ENCODE results near the gene JMJD8. TPM values are rescaled to one million over a fixed set of nuclear protein-coding genes. Genes with fewer than 3 reads are reported as not detected.

JMJD8 gene
- total and polyA plus RNA-seq, 9 of the 15 experiments (the other 6 are each of a cell fraction or from before 2014, with no cell fraction given), result 1.2 to 50.6 (median 29.3) TPM

DNA sequence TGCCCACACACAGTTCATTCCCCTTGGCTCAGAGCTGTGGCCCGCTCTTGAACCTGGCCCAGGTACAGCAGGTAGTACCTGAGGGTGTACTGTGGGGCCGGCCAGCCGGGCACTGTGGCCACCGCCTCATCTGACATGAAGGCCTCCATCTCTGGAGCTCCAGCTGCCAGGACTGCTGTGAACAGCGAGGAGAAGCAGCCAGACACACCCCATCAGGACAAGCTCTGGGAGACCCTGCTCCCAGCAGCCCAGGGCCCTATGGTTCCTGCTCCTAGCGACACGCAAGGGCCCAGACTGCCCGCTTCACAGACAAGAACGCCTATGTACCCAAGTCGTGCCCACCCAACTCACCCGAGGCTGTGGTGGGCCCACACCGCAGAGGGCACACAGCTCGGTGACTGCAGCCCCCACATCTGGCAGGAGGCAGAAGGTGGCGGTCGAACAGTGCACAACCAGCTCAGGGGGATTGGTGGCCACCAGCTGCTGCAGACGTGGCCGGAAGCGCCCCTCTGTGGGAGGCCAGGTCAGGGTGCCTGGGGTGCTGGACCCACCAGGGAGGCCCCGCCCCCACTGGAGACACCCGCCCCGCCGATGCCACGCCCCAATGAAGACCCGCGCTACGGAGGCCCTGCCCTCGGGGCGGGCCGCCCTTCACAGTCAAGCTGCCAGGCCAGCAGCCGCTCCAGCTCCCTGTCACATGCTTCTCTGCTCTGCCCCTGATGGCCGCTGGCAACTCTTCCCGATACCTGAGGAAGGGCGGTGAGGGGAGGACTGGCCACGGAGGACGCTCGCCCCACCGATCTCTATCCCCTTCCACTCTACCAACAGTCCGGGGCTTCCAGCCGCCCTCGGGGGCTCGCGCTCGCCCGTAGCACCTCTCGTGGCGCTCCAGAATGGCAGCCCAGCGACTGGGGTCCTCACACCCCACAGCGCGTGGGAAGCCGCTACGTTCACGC is 5.0 kb downstream of the JMJD8 start (continued):
- TF ChIP-seq ZNF174 (CRISPR knock-in tag; IDR thresholded peaks at IDR 0.05), result no peak
- no peak for TF ChIP-seq DNMT1 (IDR thresholded peaks at IDR 0.05)
- TF ChIP-seq, protein P1, sequence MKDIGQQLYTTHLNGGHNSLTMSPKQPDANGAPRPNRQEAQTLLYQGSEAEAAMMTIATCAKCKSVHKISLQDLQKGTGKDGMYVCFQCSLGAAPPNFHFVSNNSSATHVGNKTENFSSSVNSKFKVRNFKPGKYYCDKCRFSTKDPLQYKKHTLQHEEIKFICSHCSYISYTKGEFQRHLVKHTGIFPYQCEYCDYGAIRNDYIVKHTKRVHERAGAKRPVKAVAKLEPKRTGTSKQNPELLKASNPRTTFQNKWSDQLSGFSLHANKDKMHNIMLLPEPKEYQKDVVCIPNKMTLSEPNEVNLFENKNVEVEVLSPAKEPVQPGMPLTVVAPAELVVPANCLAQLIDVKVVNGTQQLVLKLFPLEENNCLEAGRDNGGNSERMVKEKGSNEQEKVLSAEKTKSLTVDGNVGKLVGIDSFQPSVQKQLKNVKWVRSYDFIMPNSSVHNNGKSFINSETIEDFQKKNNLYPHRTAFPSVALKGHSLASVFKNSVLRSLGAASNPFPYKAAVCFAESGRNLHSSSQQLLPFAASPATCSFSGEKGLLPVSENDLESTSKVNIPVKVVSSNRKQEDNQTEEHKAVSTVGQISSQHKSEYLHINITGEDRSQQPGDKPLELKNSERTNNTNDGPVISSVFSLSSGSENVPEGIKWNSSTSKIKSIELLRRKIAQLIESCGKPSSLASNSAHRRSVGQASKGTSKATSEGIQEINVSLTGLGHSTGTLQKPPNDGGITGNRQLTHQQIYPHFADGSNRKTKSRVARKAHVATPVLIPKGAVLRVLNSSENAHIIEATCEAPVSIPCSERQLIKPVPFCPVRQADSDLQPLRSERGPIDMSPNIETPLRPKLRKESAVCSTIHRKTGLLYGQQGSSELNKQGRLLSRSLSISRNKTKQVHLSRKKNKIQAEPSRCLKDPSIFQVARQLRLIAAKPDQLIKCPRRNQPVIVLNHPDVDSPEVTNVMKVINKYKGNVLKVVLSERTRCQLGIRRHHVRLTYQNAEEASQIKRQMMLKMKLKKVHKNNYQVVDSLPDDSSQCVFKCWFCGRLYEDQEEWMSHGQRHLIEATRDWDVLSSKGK (CRISPR knock-in tag; IDR thresholded peaks at IDR 0.05), result no peak
- no peak for TF ChIP-seq HOXB6 (CRISPR knock-in tag; IDR thresholded peaks at IDR 0.05; ENCODE audit: borderline replicate concordance)
- no peak for TF ChIP-seq ZNF354B (CRISPR knock-in tag; IDR thresholded peaks at IDR 0.05)
- no peak for TF ChIP-seq ZC3H4 (CRISPR knock-in tag; IDR thresholded peaks at IDR 0.05; ENCODE audit: borderline replicate concordance)
- no peak for TF ChIP-seq U2AF2 (optimal IDR thresholded peaks at IDR 0.05; ENCODE audit: low read depth, low read length)
- TF ChIP-seq, protein P2, sequence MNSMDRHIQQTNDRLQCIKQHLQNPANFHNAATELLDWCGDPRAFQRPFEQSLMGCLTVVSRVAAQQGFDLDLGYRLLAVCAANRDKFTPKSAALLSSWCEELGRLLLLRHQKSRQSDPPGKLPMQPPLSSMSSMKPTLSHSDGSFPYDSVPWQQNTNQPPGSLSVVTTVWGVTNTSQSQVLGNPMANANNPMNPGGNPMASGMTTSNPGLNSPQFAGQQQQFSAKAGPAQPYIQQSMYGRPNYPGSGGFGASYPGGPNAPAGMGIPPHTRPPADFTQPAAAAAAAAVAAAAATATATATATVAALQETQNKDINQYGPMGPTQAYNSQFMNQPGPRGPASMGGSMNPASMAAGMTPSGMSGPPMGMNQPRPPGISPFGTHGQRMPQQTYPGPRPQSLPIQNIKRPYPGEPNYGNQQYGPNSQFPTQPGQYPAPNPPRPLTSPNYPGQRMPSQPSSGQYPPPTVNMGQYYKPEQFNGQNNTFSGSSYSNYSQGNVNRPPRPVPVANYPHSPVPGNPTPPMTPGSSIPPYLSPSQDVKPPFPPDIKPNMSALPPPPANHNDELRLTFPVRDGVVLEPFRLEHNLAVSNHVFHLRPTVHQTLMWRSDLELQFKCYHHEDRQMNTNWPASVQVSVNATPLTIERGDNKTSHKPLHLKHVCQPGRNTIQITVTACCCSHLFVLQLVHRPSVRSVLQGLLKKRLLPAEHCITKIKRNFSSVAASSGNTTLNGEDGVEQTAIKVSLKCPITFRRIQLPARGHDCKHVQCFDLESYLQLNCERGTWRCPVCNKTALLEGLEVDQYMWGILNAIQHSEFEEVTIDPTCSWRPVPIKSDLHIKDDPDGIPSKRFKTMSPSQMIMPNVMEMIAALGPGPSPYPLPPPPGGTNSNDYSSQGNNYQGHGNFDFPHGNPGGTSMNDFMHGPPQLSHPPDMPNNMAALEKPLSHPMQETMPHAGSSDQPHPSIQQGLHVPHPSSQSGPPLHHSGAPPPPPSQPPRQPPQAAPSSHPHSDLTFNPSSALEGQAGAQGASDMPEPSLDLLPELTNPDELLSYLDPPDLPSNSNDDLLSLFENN (IDR thresholded peaks at IDR 0.05; ENCODE audit: low read depth in 2 of 2, low read length in 2 of 2), result no peak
- no peak for TF ChIP-seq PHF21A (IDR thresholded peaks at IDR 0.05; ENCODE audit: borderline replicate concordance, low read depth)
- no peak for TF ChIP-seq TBL1XR1 (IDR thresholded peaks at IDR 0.05; ENCODE audit: low read length in 2 of 2)
- no peak for TF ChIP-seq ZNF431 (CRISPR knock-in tag; IDR thresholded peaks at IDR 0.05)
- no peak for TF ChIP-seq BCOR (IDR thresholded peaks at IDR 0.05)
- TF ChIP-seq ZNF444 (CRISPR knock-in tag; IDR thresholded peaks at IDR 0.05), result no peak
- 0 out of 2 replicates have a peak, but pooled peaks have one; percentile 60 for TF ChIP-seq KAT7 (CRISPR knock-in tag; IDR thresholded peaks at IDR 0.05; ENCODE audit: borderline replicate concordance)
- TF ChIP-seq, protein P3, sequence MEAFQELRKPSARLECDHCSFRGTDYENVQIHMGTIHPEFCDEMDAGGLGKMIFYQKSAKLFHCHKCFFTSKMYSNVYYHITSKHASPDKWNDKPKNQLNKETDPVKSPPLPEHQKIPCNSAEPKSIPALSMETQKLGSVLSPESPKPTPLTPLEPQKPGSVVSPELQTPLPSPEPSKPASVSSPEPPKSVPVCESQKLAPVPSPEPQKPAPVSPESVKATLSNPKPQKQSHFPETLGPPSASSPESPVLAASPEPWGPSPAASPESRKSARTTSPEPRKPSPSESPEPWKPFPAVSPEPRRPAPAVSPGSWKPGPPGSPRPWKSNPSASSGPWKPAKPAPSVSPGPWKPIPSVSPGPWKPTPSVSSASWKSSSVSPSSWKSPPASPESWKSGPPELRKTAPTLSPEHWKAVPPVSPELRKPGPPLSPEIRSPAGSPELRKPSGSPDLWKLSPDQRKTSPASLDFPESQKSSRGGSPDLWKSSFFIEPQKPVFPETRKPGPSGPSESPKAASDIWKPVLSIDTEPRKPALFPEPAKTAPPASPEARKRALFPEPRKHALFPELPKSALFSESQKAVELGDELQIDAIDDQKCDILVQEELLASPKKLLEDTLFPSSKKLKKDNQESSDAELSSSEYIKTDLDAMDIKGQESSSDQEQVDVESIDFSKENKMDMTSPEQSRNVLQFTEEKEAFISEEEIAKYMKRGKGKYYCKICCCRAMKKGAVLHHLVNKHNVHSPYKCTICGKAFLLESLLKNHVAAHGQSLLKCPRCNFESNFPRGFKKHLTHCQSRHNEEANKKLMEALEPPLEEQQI (IDR thresholded peaks at IDR 0.05), result no peak
- no peak for TF ChIP-seq FOXA3 (CRISPR knock-in tag; conservative IDR thresholded peaks at IDR 0.05 in 1 of 2, IDR thresholded peaks at IDR 0.05 in 1 of 2)
- no peak for TF ChIP-seq BRD9 (IDR thresholded peaks at IDR 0.05; ENCODE audit: low read depth, partially characterized antibody)

Data from K562 (cell line).